Pons (tissue), 1 donor: ENCODE measurements around the gene IGFBP7.
A peak's percentile ranks its signal among the peaks of the same experiment; 100 is the strongest.

Experiments used
- DNase-seq: peaks from one replicate; pipeline ENCODE4 v3.0.0-alpha.2; 2016; ENCODE audit warnings: low spot score

IGFBP7 gene

GRCh38 chr4:57109847-57110639 lies at the start of gene IGFBP7:
IGFBP7 (minus strand) TSS chr4:57110385; CDS start chr4:57110351, 34 bp downstream.
- no peak for DNase-seq

GRCh38 chr4:57159866-57160265 lies 49.7 kb upstream of the IGFBP7 start:
- DNase-seq, result no peak

GRCh38 chr4:57158762-57159161 lies 48.6 kb upstream of the IGFBP7 start:
- DNase-seq, result peak; percentile 30

- peak; percentile 28 for DNase-seq
These were observed 48.0 kb upstream of the IGFBP7 start for GRCh38 chr4:57158221-57158620.

GRCh38 chr4:57157596-57158137 lies 47.5 kb upstream of the IGFBP7 start:
- peak; percentile 70 for DNase-seq

GRCh38 chr4:57156242-57156990 lies 46.2 kb upstream of the IGFBP7 start:
- DNase-seq, result no peak

GRCh38 chr4:57154926-57155325 lies 44.7 kb upstream of the IGFBP7 start:
- no peak for DNase-seq

- DNase-seq, result no peak
These were observed 44.0 kb upstream of the IGFBP7 start for GRCh38 chr4:57154191-57154590.

- no peak for DNase-seq
These were observed 43.0 kb upstream of the IGFBP7 start for GRCh38 chr4:57153207-57153606.

- DNase-seq, result no peak
These were observed 41.3 kb upstream of the IGFBP7 start for GRCh38 chr4:57151481-57151880.

GRCh38 chr4:57149833-57150232 lies 39.6 kb upstream of the IGFBP7 start:
- DNase-seq, result no peak

- no peak for DNase-seq
These were observed 38.8 kb upstream of the IGFBP7 start for GRCh38 chr4:57148831-57149505.

- no peak for DNase-seq
These were observed 38.0 kb upstream of the IGFBP7 start for GRCh38 chr4:57148177-57148576.

- DNase-seq, result no peak
These were observed 37.3 kb upstream of the IGFBP7 start for GRCh38 chr4:57147335-57148060.

GRCh38 chr4:57146444-57146843 lies 36.3 kb upstream of the IGFBP7 start:
- no peak for DNase-seq

GRCh38 chr4:57144466-57144865 lies 34.3 kb upstream of the IGFBP7 start:
- DNase-seq, result no peak

- no peak for DNase-seq
These were observed 29.6 kb upstream of the IGFBP7 start for GRCh38 chr4:57139783-57140182.

- DNase-seq, result no peak
These were observed 27.1 kb upstream of the IGFBP7 start for GRCh38 chr4:57137261-57137660.

- no peak for DNase-seq
These were observed 26.1 kb upstream of the IGFBP7 start for GRCh38 chr4:57136281-57136680.

GRCh38 chr4:57132743-57133137 lies 22.6 kb upstream of the IGFBP7 start:
- DNase-seq, result no peak

GRCh38 chr4:57131849-57132742 lies 21.9 kb upstream of the IGFBP7 start:
- peak; percentile 46 for DNase-seq
